Caki2 (cell line): ENCODE results near the gene SECISBP2. TPM values are rescaled to one million over a fixed set of nuclear protein-coding genes. Genes with fewer than 3 reads are reported as not detected.
"Not testable (repeated sequence)": the region's sequence is repeated elsewhere in the genome, so short reads cannot be mapped to it uniquely, and the experiment has no call there.

Experiments used
- DNase-seq: peaks from one replicate; pipeline ENCODE4 v3.0.0-alpha.2; 2015; ENCODE audit warnings: low read depth
- in situ Hi-C: cut with HindIII; loops from 2 replicates; pipeline ENCODE4 v1.10.0; 2016; ENCODE audit warnings: low sequenced_read_pairs, low pct_unique_long_range_greater_than_20kb, mixed read lengths
- total RNA-seq: library from RNA; depleted of rRNA; stranded (reverse); fragments of >200 nt; shearing (Covaris generic); gene quantifications from 2 replicates; pipeline ENCODE4 v1.2.3, GENCODE V29; 2014; ENCODE audit warnings: low replicate concordance

Gene SECISBP2
- total RNA-seq, 1 experiment from 2014 or later: 18.5 TPM

DNA sequence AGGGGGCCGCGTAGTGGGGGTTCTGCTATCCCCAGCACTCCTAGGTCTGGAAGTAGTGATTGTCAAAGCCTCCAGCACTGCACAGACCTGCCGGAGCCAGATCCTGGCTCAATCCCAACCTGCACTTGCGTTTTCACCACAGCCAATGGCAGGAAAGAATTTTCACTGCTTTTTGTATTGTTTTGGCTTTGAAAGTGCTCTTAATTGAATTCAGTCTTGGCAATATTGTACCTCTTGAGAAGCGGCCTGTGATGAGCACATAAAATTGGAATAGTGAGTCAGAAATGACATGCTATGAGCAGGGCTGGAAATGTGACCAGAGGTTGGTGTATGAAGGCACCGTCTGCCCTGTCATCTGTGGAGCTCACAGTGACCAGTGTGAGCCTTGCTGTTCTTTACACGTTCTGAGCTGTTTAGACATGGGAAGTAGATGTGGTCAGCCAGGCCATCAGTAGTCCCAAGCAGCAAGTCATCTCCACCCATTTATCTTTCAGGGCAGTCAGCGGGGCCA lies 41.5 kb downstream of the SECISBP2 start:
- no peak for DNase-seq
- in situ Hi-C loops: no loop called here

- no peak for DNase-seq
Observed at GRCh38 chr9:89360465-89360864, 42.2 kb downstream of the SECISBP2 start.

DNA sequence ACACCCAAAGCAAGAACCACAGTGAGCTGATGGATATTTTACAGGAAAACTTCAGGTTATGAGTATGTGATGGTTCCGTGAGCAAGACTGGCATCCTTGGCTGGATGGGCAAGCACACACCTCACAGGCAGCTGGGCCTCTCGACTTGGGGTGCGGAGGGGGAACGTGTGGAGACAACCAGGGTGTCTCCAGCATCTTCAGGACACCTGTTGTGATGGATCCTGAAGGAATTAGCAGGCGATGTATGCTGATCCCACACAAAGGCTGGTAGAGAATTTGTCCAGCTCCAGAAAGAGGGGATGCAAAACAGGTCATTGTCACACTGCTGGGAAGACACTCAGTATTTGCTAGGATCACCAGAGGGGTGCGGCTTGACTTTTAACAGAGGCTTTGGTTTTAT lies 42.7 kb downstream of the SECISBP2 start:
- in situ Hi-C loops: no loop called here
- no peak for DNase-seq

More at GRCh38 chr9:89360465-89360864, 42.2 kb downstream of the SECISBP2 start:
- in situ Hi-C loops: no loop called here

- in situ Hi-C loops: no loop called here
- no peak for DNase-seq
Observed at GRCh38 chr9:89361816-89362646, 43.7 kb downstream of the SECISBP2 start.

DNA sequence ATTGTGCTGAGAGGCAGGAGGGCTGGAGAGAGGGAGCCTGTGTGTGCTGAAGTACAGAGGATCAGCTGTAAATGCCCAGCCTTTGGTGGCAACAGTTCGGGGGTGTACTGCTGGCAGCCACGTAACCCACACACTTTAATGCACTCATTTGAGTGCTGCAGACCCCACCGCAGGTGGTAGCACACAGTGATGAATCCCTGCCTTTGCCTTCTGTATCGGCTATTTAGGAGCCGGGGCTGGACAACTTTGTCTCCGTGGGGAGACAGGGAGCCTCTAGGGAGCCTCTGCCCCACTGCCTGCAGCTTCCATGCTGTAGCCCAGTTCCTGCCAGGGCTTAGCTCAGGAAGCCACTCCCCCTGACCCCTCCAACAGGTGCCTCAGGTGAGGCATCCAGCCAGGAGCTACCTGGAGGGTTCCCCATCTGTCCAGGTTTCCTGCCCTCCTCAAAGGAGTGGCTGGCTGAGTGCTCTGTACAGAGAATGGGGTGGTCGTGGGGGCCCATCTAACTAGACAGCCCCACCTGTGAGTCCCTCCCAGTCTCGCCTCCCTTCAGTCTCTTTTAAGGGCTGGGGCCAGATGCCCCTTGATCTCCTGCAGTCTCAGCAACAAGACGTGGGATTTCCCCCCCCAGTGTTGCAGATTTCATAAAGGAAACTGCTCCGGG lies 44.5 kb downstream of the SECISBP2 start:
- DNase-seq: no peak
- in situ Hi-C loops: no loop called here

- DNase-seq: no peak
- in situ Hi-C loops: no loop called here
Observed at GRCh38 chr9:89363311-89363670, 45.0 kb downstream of the SECISBP2 start.

DNA sequence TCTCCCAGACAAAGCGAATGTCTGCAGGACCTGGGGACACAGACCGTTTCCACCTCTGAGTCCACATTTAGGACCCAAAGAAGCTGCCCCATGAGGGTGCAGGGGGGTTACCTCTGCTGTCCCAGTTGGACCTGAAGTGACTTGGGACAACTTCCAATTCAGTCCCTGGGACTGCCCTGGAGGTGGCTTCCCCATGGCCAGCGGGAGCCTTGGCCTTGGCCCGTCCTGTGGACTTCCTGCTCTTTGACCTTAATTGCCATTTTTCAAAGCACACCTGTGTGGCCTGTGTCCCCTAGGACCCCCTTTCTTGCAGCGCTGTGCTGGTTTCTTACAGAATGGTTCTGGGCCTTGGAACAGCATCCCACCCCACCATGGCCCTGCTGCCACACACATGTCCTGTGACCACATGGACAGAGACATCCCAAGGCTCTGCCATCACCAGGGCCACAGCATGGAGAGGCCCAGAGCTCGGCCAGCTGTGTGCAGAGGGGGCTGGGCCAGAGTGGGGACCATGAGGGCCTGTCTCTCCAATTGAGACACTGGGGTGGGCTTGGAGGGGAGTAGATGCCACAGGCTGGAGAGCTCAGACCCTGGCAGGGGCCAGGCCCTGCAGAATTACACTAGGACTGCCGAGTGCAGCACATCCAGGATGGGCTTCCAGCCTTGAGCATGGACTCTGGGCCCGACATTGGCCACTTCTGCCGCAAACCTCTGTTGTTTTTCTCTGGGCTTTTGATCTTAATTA lies 45.8 kb downstream of the SECISBP2 start:
- no peak for DNase-seq
- in situ Hi-C loops: no loop called here

DNA sequence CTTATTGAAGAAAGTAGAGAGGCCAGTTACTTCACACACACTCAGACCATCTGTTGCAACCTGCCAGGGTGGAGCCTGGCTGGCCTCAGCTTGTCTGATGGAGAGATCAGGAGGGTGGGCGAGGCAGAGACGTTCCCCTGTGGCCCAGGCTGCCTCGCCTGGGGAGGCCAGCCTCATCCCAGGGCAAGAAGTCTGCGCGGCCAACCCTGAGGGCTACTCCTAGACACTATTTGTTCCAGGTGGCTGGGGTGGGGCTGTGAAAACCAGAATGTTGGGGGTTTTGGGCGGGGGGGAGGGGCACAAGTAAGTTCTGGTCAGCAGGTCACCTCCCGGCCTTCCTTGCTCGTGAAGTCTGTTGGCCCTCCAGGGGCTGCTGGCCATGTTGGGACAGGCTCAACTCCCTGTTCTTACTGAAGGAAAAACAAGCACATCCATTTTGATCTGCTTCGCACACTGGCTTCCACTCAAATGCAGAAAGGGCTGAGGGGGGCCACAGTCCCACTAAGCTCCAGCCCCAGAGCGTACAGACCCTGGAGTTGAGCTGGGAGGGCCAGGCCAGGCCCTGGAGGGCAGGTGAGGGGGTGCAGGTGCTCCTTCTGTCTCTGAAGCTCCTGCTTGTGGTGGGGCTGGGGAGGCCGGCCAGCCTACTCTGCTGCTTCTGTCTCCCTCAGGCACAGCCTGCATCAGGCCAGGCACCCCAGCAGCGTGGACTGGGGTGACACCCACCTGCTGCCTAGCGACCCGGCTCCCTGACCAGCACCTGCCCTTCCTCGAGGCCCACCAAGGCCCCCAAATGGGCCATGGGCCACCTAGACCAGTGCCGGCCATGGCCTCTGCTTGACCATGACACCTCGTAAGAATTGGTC lies 46.6 kb downstream of the SECISBP2 start:
- in situ Hi-C loops: no loop called here

GRCh38 chr9:89365532-89365912 lies 47.2 kb downstream of the SECISBP2 start:
- in situ Hi-C loops: no loop called here

More for the DNA sequence above, 46.6 kb downstream of the SECISBP2 start:
- DNase-seq: no peak

DNA sequence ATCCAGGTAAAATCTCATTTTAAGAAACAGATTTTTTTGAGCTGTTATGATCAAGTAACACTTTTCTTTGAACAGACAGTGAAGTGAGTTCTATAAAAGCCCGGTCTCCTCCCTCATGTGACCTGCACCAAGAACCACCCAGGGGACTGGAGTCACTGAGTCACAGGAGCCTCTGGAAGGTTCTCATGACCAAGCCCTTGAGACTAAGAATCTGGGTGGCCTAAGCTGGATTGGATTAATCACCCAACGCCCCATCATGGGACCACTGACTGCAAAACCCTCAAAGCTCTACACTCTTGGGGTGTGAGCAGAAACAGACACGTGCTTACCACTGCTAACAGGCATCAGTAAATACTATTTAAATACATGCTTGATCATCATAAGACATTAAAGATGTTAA lies 48.4 kb downstream of the SECISBP2 start:
- in situ Hi-C loops: no loop called here
- DNase-seq: no peak

More at GRCh38 chr9:89365532-89365912, 47.2 kb downstream of the SECISBP2 start:
- no peak for DNase-seq

GRCh38 chr9:89367281-89367680 lies 49.0 kb downstream of the SECISBP2 start:
- in situ Hi-C loops: no loop called here
- DNase-seq: no peak

- DNase-seq: no peak
- in situ Hi-C loops: no loop called here
Observed at GRCh38 chr9:89367726-89368437, 49.6 kb downstream of the SECISBP2 start.

- in situ Hi-C loops: no loop called here
- DNase-seq: no peak
Observed at GRCh38 chr9:89368550-89368949, 50.2 kb downstream of the SECISBP2 start.

DNA sequence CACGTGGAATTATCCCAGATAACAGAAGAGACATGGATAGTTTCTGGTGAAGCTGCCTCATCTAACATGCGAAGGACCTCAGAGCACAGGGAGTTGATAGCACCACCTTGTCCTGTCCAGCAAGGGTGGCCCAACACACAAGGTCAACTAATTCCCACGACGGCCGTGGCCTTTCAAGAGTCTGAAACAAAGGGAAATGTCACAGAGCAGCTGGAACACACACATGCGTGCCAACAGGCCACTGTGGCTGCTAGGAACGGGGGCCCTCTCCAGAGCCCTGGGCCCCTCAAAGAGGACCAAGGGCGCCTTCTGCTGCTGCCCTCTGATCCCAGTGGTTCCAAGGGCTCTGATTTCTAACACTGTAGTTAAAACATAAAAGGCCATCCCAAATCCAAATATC lies 50.7 kb downstream of the SECISBP2 start:
- in situ Hi-C loops: no loop called here
- DNase-seq: no peak

GRCh38 chr9:89370593-89370992 lies 52.3 kb downstream of the SECISBP2 start:
- in situ Hi-C loops: no loop called here
- DNase-seq: no peak

- in situ Hi-C loops, DNase-seq: not testable (repeated sequence)
Observed at GRCh38 chr9:89371791-89372190, 53.5 kb downstream of the SECISBP2 start.

DNA sequence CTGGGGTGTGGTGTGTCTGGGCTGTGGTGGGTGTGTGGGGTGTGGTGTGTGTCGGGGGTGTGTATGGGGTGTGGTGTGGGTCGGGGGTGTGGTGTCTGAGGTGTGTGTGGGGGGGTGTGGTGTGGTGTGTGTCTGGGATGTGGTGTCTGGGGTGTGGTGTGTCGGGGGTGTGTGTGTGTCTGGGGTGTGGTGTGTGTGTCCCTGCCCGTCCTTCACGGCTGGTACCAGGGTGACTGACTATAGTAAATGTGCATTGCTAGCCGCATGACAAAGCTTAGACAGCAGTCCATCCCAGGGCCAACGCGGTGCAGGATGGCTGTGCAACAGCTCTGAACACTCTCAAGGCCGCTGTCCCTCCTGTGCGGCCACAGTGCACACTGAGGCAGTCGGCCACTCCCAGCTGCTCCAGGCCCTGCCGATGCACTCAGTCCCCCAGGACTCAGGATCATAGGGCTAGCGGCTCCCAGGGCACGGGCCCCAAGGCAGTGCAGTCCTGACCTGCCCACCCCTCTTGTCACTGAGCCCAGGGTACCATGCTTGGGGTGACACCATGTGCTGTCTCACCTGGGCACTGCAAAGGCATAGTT lies 54.0 kb downstream of the SECISBP2 start:
- DNase-seq: no peak
- in situ Hi-C loops: no loop called here
